KBM-7 (cell line): ENCODE data around the gene RPAIN.

Experiments used
- DNase-seq: peaks from one replicate; pipeline ENCODE4 v3.0.0-alpha.2; 2015
- in situ Hi-C: fragments of 300-500 bp; cut with MboI; formaldehyde crosslinking; loops from 2 replicates; pipeline ENCODE4 v1.14.3; 2020; ENCODE audit warnings: low sequenced_read_pairs, low pct_unique_long_range_greater_than_20kb, mixed read lengths

Gene RPAIN, protein sequence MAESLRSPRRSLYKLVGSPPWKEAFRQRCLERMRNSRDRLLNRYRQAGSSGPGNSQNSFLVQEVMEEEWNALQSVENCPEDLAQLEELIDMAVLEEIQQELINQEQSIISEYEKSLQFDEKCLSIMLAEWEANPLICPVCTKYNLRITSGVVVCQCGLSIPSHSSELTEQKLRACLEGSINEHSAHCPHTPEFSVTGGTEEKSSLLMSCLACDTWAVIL

GRCh38 chr17:5419959-5420653, at the start of gene RPAIN:
Gene RPAIN, plus strand, starts transcription at chr17:5420182. Its CDS starts 29 bp downstream, at chr17:5420211.
- in situ Hi-C loops: no loop called here
- no peak for DNase-seq

GRCh38 chr17:5370411-5370810, 49.6 kb upstream of the RPAIN start:
- no peak for DNase-seq
- in situ Hi-C loops: no loop called here

- in situ Hi-C loops: no loop called here
- DNase-seq: no peak
Measured at GRCh38 chr17:5373112-5373511, 46.9 kb upstream of the RPAIN start.

DNA sequence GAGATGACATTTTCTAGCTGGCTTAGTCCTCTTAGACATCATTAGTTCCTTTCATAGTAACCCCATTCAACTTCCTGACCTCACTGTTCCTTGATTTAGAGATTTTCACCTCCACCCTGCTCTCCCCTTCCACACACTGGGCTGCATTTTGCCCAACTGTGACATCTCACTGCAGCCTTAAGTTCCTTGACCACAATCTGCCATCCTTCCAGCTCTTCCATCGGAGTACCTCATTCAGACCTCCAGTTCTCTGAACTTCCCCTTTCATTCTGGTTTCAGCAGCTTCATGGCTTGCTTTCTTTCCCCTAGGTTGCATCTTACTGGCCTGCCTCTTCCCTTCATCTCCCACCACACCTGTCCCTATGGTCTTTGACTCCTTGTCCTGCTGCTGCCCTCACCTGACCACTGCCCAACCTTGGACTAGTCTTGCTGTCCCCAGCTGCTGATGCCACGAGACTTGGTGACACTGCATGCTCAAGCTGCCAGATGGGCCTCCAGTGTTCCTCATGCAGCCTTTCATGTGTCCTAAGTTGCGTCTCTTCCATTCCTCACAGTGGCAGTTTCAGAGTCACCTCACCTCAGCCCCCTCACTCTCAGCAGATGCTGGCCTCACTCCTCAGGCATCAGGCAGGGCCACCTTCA, 41.3 kb upstream of the RPAIN start:
- in situ Hi-C loops: no loop called here
- no peak for DNase-seq

GRCh38 chr17:5379351-5380107, 40.5 kb upstream of the RPAIN start:
- in situ Hi-C loops: no loop called here
- no peak for DNase-seq

GRCh38 chr17:5380491-5381135, 39.4 kb upstream of the RPAIN start:
- in situ Hi-C loops: no loop called here
- DNase-seq: no peak

GRCh38 chr17:5381542-5381941, 38.4 kb upstream of the RPAIN start:
- DNase-seq: no peak
- in situ Hi-C loops: no loop called here

GRCh38 chr17:5391678-5392077, 28.3 kb upstream of the RPAIN start:
- no peak for DNase-seq
- in situ Hi-C loops: no loop called here

DNA sequence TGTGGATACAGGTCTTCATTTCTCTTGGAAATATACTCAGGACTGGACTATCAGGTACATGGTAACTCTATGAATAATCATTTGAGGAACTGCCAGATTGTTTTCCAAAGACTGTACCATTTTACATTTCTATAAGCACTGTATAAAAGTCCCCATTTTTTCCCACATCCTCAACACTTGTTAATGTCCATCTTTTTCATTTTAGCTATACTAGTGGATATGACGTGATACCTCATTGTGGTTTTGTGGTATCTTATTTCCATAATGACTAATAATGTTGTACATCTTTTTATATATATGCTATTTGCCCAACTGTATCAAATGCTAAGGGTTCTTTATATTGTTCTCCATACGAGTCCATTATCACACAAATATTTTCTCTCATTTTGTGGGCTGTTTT, 23.4 kb upstream of the RPAIN start:
- in situ Hi-C loops: no loop called here

GRCh38 chr17:5399767-5400166, 20.2 kb upstream of the RPAIN start:
- in situ Hi-C loops: no loop called here
- no peak for DNase-seq

More for the DNA sequence above, 23.4 kb upstream of the RPAIN start:
- DNase-seq: no peak

DNA sequence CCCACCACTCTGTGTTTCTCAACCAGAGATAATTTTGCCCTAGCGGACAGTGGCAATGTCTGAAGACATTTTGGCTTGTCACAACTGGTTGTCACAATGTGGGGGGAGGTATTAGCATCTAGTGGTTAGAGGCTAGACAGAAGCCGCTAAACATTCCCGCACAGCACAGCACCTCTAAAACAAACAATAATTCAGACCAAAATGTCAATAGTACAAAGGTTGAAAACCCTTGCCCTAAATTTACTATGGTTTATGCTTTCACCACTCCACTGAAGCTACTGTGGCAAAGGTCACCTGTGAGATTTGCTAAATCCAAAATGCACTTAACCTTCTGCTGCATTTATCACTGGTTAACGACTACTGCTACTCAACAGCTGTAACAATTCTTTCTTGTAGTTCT, 14.6 kb upstream of the RPAIN start:
- in situ Hi-C loops: no loop called here

DNA sequence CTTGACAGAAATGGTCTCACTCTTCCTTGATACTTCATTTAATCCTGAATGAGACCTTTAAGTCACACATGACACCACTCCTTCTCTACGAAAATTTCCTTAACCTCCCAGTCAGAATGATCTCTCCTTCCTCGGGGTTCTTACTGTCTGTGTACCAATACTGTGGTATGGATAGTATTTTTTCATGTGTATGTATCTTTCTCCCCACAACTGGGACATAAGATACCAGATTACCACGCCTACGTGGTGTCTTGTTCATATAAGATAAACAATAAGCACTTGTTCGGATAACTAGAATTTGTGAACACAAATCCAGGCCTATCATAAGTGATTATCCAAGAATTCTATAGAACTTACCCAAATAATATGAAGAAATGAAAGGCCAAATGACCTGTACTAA, 11.8 kb upstream of the RPAIN start:
- in situ Hi-C loops: no loop called here
- DNase-seq: no peak

More for the DNA sequence above, 14.6 kb upstream of the RPAIN start:
- DNase-seq: no peak

DNA sequence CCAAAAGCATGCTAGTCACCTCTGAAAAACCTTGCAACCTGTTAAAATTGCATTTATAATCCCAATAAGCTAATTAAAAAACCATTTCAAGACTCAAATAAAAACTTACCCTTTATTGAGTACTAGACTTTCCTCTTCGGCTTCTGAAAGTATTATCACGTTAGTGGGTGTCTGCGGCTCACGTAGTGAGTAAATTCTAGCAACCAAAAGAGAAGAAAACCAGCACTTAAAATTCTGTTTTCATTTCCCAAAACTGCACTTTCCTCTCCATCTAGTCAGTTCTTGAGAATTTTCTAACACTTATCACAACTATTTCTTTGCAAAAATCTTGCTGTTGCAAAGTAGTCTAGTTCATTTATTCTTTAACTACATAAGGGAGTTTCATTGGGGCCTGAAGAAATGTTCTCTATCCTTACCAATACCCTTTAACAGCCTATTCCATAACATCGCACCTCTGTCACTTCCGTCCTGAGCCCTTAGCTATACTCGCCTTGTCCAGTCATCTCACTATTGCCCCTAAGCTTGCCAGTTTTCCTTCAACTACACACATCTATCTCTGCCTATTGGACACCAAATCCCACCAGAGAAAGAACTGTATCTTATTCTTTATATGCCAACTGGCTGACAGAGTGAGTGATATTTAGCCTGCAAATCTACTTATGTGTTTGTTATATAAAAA, 9.2 kb upstream of the RPAIN start:
- in situ Hi-C loops: no loop called here
- no peak for DNase-seq

DNA sequence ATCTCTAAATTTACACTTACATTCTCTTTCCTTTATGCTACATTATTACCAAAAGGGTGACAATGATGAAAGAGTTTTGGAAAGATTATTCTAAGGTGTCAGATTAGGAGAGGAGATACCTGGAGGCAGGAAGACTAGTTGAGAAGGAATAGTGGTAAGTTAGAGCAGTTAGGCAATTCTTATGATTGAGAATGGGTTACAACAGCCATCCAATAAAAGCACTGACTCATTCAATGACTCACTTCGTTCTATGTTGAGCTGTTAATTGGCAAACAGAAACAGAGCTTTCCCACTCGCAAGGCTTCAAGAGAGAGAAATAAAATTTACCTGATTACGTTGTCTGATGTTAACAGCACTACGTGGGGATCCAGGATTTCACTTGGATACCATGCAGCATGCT, 6.3 kb upstream of the RPAIN start:
- in situ Hi-C loops: no loop called here
- DNase-seq: no peak

GRCh38 chr17:5416901-5417300, 3.1 kb upstream of the RPAIN start:
- no peak for DNase-seq

DNA sequence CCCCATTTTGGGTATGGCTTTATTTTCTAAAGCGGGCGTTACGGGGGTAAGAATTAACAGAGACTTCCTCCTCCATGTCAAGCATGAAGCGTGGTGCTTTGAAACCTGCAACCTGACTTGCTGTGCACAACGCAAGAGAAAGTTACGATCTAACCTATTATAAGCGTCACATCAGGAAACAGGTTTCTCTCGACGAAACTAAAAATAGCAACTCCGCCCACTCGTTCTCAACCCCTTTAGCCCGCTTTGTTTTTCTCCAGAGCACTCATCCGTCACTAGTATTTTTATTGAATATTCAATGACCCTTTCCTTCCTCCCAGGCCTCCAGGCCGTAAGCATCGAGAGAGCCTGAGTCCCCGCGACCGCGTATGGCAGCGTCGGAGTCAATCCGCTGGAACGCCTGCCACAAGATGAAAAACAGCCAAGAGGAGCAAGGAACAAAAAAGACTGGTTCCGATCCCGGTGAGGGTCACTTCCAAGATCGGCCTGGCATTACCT, 1.1 kb upstream of the RPAIN start:
- DNase-seq: peak; percentile 92
- in situ Hi-C loops: no loop called here

More at GRCh38 chr17:5416901-5417300, 3.1 kb upstream of the RPAIN start:
- in situ Hi-C loops: no loop called here

- in situ Hi-C loops: no loop called here
- peak; percentile 99 for DNase-seq
Measured at GRCh38 chr17:5419356-5419958, 525 bp upstream of the RPAIN start, which contains the start of gene NUP88. Gene NUP88, minus strand, starts transcription at chr17:5419662. Its CDS starts 12 bp downstream, at chr17:5419650.

DNA sequence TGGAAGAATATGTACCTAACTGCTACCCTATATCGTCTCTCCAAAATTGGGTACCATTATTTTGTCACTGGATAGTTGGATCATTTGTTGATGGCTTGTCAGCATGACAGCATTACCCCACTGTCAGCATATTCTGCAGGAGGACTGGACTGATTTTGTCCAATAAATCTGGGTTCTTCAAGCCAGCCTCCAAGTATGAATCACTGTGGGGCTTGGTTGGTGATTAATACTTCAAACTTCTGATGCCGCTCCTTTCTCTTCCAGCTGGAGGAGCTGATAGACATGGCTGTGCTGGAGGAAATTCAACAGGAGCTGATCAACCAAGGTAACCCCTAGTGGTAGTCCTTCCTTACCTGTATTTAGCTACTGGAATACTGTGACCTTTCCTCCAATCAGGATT, 2.5 kb downstream of the RPAIN start:
- in situ Hi-C loops: no loop called here
- no peak for DNase-seq
